ENCODE measurements around the gene LRRC28. TPM values are rescaled to one million over a fixed set of nuclear protein-coding genes. Genes with fewer than 3 reads are reported as not detected.
A peak's percentile ranks its signal among the peaks of the same experiment; 100 is the strongest.

The LRRC28 gene
- polyA plus RNA-seq, 1 of the 3 experiments (the other 2 are of a cell fraction), result 15.2 TPM

DNA sequence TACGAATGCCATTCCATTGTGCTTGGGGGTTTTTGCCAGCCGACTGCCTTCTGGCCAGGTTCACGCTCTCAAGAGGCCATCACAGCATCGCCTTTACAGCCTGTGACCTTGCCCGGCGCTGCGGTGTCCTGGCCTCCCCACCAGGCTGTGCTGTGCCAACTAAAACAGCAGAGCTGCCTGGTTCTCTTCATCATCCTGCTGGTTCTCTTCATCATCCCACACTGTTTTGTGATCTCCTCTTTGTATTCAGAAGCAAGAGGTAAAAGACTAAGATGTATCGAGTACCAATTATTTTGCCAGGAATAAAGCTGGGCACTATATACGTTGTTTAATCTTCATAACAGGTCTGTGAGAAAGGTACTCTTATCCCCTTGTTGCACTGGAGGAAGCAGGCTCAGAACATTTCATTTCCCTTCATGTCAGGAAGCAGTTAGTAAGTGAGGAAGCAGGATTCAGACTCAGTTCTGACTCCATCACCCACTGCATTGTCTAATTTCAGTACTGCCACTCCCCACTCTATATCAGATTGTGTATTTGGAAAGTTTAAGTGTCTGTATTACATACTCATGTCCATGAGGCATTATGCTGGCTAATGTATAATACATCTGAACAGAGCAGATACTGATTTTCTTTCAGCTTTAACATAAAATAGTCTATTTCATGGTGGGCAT, 92.7 kb downstream of the LRRC28 start:
- Histone ChIP-seq H3F3A (replicated peaks; ENCODE audit: insufficient read depth) (peaks cover 13% of the 10 kb centered on the region), H3K4me2 (no peak overlapping the region), H3K4me1 (ENCODE audit: control insufficient read depth in 1 of 2, insufficient read depth in 2 of 2, low read depth in 1 of 2, low read length in 1 of 2) (peaks cover 0 to 9% of the 10 kb centered on the region in 2 experiments; a peak in 1 of 4 replicates), H3K4me3 (ENCODE audit: low read depth in 2 of 2, low read length in 1 of 2) (no peak overlapping the region), H3K79me2 (ENCODE audit: insufficient read depth) (no peaks in the 10 kb centered on the region), H2AFZ (ENCODE audit: low read depth) (no peak overlapping the region), H3K9me2 (no peaks in the 10 kb centered on the region), H4K20me1 (ENCODE audit: insufficient read depth) (no peaks in the 10 kb centered on the region), H3K9ac (no peak overlapping the region), H3K27ac (ENCODE audit: low read depth in 2 of 2, low read length in 1 of 2) (no peak overlapping the region), H3K9me3 (no peaks in the 10 kb centered on the region), H3K36me3 (replicated peaks in 1 of 2; ENCODE audit: control insufficient read depth in 1 of 2, insufficient read depth in 2 of 2, low read length in 1 of 2) (peaks cover 2% of the 10 kb centered on the region in 2 experiments), H3K27me3 (ENCODE audit: insufficient read depth) (no peaks in the 10 kb centered on the region)
- peak; percentile 30 for DNase-seq
- 92% methylated on average over 9 of the region's 9 CpGs for WGBS (ENCODE audit: low lambda C conversion rate)
- TF ChIP-seq, protein P1, sequence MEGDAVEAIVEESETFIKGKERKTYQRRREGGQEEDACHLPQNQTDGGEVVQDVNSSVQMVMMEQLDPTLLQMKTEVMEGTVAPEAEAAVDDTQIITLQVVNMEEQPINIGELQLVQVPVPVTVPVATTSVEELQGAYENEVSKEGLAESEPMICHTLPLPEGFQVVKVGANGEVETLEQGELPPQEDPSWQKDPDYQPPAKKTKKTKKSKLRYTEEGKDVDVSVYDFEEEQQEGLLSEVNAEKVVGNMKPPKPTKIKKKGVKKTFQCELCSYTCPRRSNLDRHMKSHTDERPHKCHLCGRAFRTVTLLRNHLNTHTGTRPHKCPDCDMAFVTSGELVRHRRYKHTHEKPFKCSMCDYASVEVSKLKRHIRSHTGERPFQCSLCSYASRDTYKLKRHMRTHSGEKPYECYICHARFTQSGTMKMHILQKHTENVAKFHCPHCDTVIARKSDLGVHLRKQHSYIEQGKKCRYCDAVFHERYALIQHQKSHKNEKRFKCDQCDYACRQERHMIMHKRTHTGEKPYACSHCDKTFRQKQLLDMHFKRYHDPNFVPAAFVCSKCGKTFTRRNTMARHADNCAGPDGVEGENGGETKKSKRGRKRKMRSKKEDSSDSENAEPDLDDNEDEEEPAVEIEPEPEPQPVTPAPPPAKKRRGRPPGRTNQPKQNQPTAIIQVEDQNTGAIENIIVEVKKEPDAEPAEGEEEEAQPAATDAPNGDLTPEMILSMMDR (IDR thresholded peaks at IDR 0.05), result peak; percentile 45
- peak; percentile 39; the same call in 1 of the 2 replicates for TF ChIP-seq SMC3 (IDR thresholded peaks at IDR 0.05; ENCODE audit: low read depth, low read length)
- no peak for TF ChIP-seq EZH2phosphoT487 (IDR thresholded peaks at IDR 0.05; ENCODE audit: borderline replicate concordance, low read depth)
- peak; percentile 48 for TF ChIP-seq RAD21 (IDR thresholded peaks at IDR 0.05; ENCODE audit: low read length)
- POLR2A ChIA-PET, result no interaction called here
- CTCF ChIA-PET, result interaction anchor here (0.6 to 3.0 kb wide), 8 partner anchors 10 to 412 kb away, joined by 3 to 18 read pairs (median 3); no protein-coding TSS in a partner anchor

DNA sequence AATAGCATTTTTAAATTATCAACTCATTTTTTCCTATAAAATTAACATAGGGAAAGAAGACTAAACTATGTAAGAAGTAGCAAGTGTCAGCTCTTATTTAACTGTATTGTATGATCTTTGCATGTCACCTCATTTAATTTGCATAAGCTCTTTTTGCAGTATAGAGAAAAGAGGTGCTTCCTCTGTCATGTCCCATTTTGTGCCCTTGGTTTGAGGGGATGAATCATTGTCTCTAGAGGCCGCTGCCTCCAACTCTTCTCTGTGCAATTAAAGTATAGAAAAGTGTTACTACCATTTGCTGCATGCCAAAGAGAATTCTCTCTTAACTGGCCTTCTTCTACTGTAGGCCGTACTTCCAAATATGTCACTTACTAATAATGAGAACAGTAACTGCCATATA, 93.4 kb downstream of the LRRC28 start:
- Histone ChIP-seq H3F3A (replicated peaks; ENCODE audit: insufficient read depth) (peaks cover 13% of the 10 kb centered on the region), H2AFZ (ENCODE audit: low read depth) (no peak overlapping the region), H3K9me2 (no peaks in the 10 kb centered on the region), H3K4me3 (ENCODE audit: low read depth in 2 of 2, low read length in 1 of 2) (no peak overlapping the region), H3K4me1 (ENCODE audit: control insufficient read depth in 1 of 2, insufficient read depth in 2 of 2, low read depth in 1 of 2, low read length in 1 of 2) (peaks cover 0 to 9% of the 10 kb centered on the region in 2 experiments; a peak in 1 of 4 replicates), H4K20me1 (ENCODE audit: insufficient read depth) (no peaks in the 10 kb centered on the region), H3K9ac (no peak overlapping the region), H3K79me2 (ENCODE audit: insufficient read depth) (no peaks in the 10 kb centered on the region), H3K9me3 (no peaks in the 10 kb centered on the region), H3K27me3 (ENCODE audit: insufficient read depth) (no peaks in the 10 kb centered on the region), H3K27ac (ENCODE audit: low read depth in 2 of 2, low read length in 1 of 2) (no peak overlapping the region), H3K36me3 (replicated peaks in 1 of 2; ENCODE audit: control insufficient read depth in 1 of 2, insufficient read depth in 2 of 2, low read length in 1 of 2) (peaks cover 2 to 5% of the 10 kb centered on the region in 2 experiments), H3K4me2 (no peak overlapping the region)
- ChIA-PET POLR2A (no interaction called here), CTCF (interaction anchor here (0.6 to 3.0 kb wide), 7 partner anchors 10 to 412 kb away, joined by 3 to 18 read pairs (median 3); no protein-coding TSS in a partner anchor)
- TF ChIP-seq, protein P2, sequence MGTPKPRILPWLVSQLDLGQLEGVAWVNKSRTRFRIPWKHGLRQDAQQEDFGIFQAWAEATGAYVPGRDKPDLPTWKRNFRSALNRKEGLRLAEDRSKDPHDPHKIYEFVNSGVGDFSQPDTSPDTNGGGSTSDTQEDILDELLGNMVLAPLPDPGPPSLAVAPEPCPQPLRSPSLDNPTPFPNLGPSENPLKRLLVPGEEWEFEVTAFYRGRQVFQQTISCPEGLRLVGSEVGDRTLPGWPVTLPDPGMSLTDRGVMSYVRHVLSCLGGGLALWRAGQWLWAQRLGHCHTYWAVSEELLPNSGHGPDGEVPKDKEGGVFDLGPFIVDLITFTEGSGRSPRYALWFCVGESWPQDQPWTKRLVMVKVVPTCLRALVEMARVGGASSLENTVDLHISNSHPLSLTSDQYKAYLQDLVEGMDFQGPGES (IDR thresholded peaks at IDR 0.05; ENCODE audit: low read depth, low read length), result no peak
- TF ChIP-seq, protein P3, sequence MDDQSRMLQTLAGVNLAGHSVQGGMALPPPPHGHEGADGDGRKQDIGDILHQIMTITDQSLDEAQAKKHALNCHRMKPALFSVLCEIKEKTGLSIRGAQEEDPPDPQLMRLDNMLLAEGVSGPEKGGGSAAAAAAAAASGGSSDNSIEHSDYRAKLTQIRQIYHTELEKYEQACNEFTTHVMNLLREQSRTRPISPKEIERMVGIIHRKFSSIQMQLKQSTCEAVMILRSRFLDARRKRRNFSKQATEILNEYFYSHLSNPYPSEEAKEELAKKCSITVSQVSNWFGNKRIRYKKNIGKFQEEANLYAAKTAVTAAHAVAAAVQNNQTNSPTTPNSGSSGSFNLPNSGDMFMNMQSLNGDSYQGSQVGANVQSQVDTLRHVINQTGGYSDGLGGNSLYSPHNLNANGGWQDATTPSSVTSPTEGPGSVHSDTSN (IDR thresholded peaks at IDR 0.05), result peak; percentile 23; the same call in 1 of the 2 replicates
- no peak for DNase-seq
- 90% methylated on average over 2 of the region's 2 CpGs for WGBS (ENCODE audit: low lambda C conversion rate)
